Activated CD4-positive, alpha-beta T cell treated with anti-CD3 and anti-CD28 coated beads, Interleukin-2, Interleukin-4, amounts not matched to agents 100 ng/mL and 50 ng/mL, durations not matched to agents 16 hours and 8 hours (primary cell): ENCODE data around the gene GALNT16.
"Not testable (repeated sequence)": the region's sequence is repeated elsewhere in the genome, so short reads cannot be mapped to it uniquely, and the experiment has no call there.

Experiments
- DNase-seq: peaks from one replicate; pipeline ENCODE4 v3.0.0-alpha.2; 2020; ENCODE audit warnings: low spot score

The GALNT16 gene

GRCh38 chr14:69285661-69286255, 25.8 kb downstream of the GALNT16 start:
- DNase-seq, result no peak

- DNase-seq, result no peak
Observed at GRCh38 chr14:69287098-69288010, 27.4 kb downstream of the GALNT16 start.

DNA sequence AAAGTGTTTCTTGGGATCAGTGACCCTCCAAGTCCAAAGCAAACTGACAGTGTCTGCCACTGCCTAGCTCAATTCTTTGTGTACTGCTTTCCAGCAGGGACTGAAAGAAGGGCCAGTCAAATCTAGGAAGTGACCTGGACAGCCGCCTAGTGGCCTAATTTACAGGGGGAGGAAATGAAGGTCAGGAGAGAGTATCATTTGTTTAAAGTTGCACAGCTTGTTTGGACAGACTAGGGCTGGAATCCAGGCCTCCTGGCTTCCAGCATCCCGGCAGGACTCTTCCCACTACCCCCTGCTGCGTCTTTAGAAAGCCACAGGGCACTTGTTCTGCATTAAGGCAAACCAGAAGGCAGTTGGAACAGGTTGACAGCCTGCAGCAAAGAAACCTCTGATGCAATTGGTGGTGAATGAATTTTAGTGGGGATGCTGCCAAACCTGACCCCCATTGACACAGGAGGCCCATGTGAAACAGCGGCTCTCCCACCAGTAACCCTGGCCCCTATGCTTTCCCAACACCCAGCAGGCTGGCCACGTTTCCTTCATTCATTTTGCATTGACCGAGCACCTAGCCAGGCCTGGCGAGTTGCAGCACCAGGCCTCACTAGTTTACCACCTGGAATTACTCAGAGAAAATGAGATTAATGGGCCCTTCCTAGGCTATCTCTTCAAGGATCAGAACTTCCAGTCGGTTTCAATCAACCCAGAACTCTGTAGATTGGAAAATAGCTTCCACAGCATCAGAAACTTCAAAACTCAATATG, 28.2 kb downstream of the GALNT16 start:
- no peak for DNase-seq

DNA sequence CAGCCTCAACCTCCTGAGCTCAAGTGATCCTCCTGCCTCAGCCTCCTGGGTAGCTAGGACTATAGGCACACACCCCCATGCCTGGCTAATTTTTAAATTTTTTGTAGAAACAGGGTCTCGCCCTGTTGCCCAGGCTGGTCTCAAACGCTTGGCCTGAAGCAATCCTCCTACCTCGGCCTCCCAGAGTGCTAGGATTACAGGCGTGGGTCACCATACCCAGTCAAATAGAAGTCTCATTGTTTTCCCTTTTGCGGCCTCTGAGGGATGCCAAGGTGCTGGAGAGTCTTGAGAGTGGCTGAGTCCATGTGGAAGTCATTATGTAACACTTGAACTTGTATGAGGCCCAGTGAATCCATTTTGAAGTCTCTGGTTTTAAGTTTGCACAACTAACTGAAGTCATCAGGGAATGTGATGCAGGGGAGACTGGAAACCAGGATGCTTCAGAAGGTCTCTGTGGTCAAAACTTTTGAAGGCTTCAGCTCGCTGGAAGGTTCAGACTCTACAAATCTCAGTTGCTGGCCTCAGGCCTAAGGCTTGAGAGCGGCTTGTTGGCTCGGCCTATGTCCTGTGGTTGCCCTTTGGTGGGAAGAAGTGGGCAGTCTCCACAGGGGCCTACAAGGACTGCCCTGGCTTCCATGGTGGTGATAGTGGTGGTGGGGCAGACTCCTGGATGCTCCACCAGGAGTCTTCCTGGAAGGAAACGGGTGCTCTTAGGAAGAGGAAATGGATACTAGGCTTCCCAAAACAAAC, 29.2 kb downstream of the GALNT16 start:
- no peak for DNase-seq

GRCh38 chr14:69289811-69290520, 30.0 kb downstream of the GALNT16 start:
- no peak for DNase-seq

DNA sequence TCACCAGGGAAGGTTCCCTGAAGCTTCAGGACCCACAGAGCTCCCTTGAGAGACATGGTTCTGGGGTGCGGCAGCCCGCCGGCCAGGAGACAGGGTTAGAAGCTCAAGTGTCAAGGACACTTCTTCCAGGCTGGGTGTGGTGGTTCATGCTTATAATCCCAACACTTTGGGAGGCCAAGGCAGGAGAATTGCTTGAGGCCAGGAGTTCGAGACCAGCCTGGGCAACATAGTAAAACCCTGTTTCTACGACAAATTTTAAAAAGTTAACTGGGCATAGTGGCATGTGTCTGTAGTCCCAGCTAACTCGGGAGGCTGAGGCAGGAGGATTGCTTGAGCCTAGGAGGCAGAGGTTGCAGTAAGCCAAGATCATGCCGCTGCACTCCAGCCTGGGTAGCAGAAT, 30.9 kb downstream of the GALNT16 start:
- not testable (repeated sequence) for DNase-seq

DNA sequence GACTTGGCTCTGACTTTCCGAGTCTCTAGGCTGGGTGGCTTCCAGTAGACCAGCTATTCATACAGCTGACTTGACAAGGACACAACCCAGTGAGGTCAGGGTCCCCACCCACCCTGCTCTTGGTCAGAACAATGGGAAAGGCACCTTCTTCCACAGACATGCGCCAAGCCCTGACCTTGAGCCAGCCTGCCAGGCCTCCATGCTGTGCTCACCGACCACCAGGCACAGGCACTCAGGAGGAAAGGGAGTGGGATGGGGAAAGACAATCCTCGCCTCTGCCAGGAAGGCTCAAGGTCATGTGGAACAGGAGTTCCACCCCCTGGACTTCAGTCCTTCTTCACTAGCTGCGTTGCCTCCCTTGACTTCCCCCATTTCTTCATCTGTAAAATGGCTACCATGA, 31.4 kb downstream of the GALNT16 start:
- DNase-seq, result no peak

GRCh38 chr14:69291891-69292561, 32.1 kb downstream of the GALNT16 start:
- no peak for DNase-seq

GRCh38 chr14:69298131-69299071, 38.4 kb downstream of the GALNT16 start:
- DNase-seq, result no peak

- no peak for DNase-seq
Observed at GRCh38 chr14:69299286-69300035, 39.5 kb downstream of the GALNT16 start.

GRCh38 chr14:69300601-69301221, 40.8 kb downstream of the GALNT16 start:
- DNase-seq, result no peak

DNA sequence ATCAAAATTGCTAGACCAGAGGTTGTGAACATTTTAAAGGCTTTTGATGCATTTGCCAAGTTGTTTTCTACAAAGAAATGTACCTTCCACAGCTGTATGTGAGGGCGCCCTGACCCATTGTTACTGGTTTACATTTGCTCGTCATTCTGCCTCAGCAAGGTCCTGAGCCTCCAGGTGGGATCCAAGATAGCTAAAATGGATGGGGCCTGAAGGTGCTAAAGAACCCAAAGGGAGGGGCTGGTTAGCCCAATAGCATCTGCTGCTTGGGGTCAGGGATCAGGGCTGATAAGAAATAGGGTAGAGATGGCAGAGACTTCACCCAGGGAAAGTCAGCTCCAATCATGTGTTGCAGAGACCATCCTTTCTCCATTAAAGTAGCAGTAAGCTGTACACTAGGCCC, 43.1 kb downstream of the GALNT16 start:
- DNase-seq, result no peak

- DNase-seq, result no peak
Observed at GRCh38 chr14:69312608-69313007, 52.6 kb downstream of the GALNT16 start.

GRCh38 chr14:69313176-69313575, 53.2 kb downstream of the GALNT16 start:
- DNase-seq, result no peak

DNA sequence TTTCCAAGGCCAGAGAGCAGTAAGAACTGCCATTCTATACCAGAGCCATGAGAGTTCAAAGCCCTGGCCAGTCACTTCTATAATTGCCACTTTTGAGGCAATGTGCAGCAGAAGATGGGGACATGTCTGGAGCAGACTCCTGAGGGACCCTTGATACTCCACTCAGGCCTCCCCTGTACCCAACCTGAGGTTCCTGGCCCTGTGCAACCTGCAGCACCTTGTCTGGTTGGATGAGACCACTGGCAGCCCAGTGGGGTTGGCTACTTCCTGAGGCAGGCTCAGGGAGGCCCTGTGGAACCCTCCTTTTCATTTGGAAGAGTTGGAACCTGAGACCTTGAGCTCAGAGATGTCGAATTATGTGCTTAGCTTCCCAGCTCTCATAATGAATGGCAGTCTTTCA, 54.4 kb downstream of the GALNT16 start:
- no peak for DNase-seq

DNA sequence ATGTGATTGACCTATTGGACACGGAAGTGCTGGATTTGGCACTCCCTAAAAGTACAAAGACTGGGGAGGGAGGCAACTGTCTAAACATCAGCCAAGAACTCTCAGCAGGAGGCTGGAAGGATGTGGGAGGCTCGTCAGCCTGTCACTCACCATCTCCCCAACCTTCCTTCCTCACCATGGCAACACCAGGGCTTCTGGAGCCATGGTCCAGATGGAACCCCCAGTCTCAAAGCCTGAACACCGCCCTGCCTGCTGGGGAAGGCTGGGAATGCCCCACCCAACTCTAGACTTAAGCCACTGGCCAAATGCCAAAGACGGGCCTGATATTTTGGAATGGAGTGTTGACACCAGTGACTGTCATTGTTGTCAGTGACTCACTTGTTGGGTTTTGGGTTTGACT, 55.3 kb downstream of the GALNT16 start:
- DNase-seq, result no peak

- no peak for DNase-seq
Observed at GRCh38 chr14:69316449-69317101, 56.6 kb downstream of the GALNT16 start.
